Measurements from ENCODE around the gene BCAR1. TPM values are rescaled to one million over a fixed set of nuclear protein-coding genes. Genes with fewer than 3 reads are reported as not detected.
"Not testable (repeated sequence)": the region's sequence is repeated elsewhere in the genome, so short reads cannot be mapped to it uniquely, and the experiment has no call there.

The BCAR1 gene
- total and polyA plus RNA-seq, 3 donors from 2014 or later = 83.8 to 201 (median 139) TPM

GRCh38 chr16:75244225-75244809 lies 7.1 kb downstream of the BCAR1 start:
- Histone ChIP-seq H3K27ac (peak overlapping the region; percentile 85 to 90), H3K9me3 (no peaks in the 10 kb centered on the region), H3K4me1 (peaks cover 84% of the 10 kb centered on the region), H3K4me3 (no peak overlapping the region), H3K27me3 (no peaks in the 10 kb centered on the region), H3K36me3 (ENCODE audit: low read depth, missing control alignments) (no peaks in the 10 kb centered on the region)
- intact Hi-C loops (cut with DNase I; ENCODE audit: low total_unique reads) = no loop called here
- peak; percentile 57 for DNase-seq
- TF ChIP-seq CTCF (IDR thresholded peaks at IDR 0.05) (no peak), POLR2A (IDR thresholded peaks at IDR 0.05) (no peak)
- 56 to 74% methylated on average over 6 to 7 of the region's 7 CpGs for WGBS, 2 donors

- Histone ChIP-seq H3K27ac (peak overlapping the region; percentile 85 to 90), H3K4me3 (no peak overlapping the region), H3K9me3 (no peaks in the 10 kb centered on the region), H3K4me1 (peaks cover 84% of the 10 kb centered on the region), H3K27me3 (no peaks in the 10 kb centered on the region), H3K36me3 (ENCODE audit: low read depth, missing control alignments) (no peaks in the 10 kb centered on the region)
- intact Hi-C loops (cut with DNase I; ENCODE audit: low total_unique reads) = no loop called here
- no peak for TF ChIP-seq POLR2A (IDR thresholded peaks at IDR 0.05)
- no peak for TF ChIP-seq CTCF (IDR thresholded peaks at IDR 0.05)
- DNase-seq = no peak
- 46 to 62% methylated on average over 11 to 20 of the region's 20 CpGs for WGBS, 2 donors
Observed at GRCh38 chr16:75243667-75244224, 7.7 kb downstream of the BCAR1 start.

DNA sequence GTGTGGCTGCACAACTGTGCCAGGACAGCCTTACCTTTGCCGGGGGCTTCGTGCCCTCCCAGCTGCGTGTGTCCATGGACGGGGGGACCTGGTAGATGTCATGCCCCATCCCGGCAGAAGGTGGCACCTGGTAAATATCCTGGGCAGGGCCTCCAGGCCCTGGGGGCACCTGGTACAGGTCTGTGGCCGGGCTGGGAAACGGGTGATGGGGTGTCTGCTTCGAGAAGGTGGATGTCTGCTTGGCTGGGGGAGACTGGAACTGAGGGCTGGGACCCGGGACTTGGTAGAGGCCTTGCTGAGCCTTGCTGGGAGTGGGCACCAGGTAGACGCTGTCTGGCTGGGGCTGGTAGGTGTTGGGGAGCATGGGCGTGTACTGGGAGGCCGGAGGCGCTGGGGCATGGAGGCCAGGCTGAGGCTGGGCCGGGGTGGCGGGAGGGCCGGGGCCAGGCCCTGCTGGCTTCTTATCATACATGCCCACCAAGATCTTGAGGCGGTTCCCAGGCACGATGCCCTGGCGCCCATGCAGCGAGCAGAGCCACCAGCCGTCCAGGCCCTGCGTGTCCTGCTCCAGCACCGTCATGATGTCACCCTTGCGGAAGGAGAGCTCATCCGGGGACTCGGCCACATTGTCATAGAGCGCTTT lies 8.9 kb downstream of the BCAR1 start:
- H3K27ac ChIP-seq = peak overlapping the region; percentile 85 to 90
- WGBS, 2 donors = 81 to 85% methylated on average over 19 to 26 of the region's 27 CpGs
- H3K36me3 ChIP-seq (ENCODE audit: low read depth, missing control alignments); H3K9me3 ChIP-seq; intact Hi-C loops (cut with DNase I; ENCODE audit: low total_unique reads); DNase-seq; H3K27me3 ChIP-seq; H3K4me3 ChIP-seq: not testable (repeated sequence)
- peaks cover 83% of the 10 kb centered on the region for H3K4me1 ChIP-seq

GRCh38 chr16:75241955-75242354 lies 9.5 kb downstream of the BCAR1 start:
- H3K27ac ChIP-seq = peak overlapping the region in 1 of 2 donors; percentile 46
- H3K27me3 ChIP-seq = no peaks in the 10 kb centered on the region
- H3K36me3 ChIP-seq (ENCODE audit: low read depth, missing control alignments) = no peaks in the 10 kb centered on the region
- WGBS, 2 donors = 88 to 90% methylated on average over 4 to 13 of the region's 13 CpGs
- intact Hi-C loops (cut with DNase I; ENCODE audit: low total_unique reads) = no loop called here
- H3K4me3 ChIP-seq = no peak overlapping the region
- no peak for TF ChIP-seq CTCF (IDR thresholded peaks at IDR 0.05)
- no peak for TF ChIP-seq POLR2A (IDR thresholded peaks at IDR 0.05)
- H3K4me1 ChIP-seq = peaks cover 83% of the 10 kb centered on the region
- no peak for DNase-seq
- no peaks in the 10 kb centered on the region for H3K9me3 ChIP-seq

GRCh38 chr16:75241412-75241811 lies 10.0 kb downstream of the BCAR1 start:
- Histone ChIP-seq H3K9me3 (no peaks in the 10 kb centered on the region), H3K4me3 (no peak overlapping the region), H3K4me1 (peaks cover 81% of the 10 kb centered on the region), H3K27me3 (no peaks in the 10 kb centered on the region), H3K36me3 (ENCODE audit: low read depth, missing control alignments) (no peaks in the 10 kb centered on the region), H3K27ac (peak overlapping the region in 1 of 2 donors; percentile 46)
- DNase-seq = no peak
- intact Hi-C loops (cut with DNase I; ENCODE audit: low total_unique reads) = no loop called here
- 75 to 94% methylated on average over 2 to 3 of the region's 8 CpGs for WGBS, 2 donors
- TF ChIP-seq CTCF (IDR thresholded peaks at IDR 0.05) = no peak
- TF ChIP-seq POLR2A (IDR thresholded peaks at IDR 0.05) = no peak

- WGBS, 2 donors = 66 to 70% methylated on average over 3 to 7 of the region's 7 CpGs
- H3K9me3 ChIP-seq; H3K4me3 ChIP-seq; H3K36me3 ChIP-seq (ENCODE audit: low read depth, missing control alignments); H3K27me3 ChIP-seq; intact Hi-C loops (cut with DNase I; ENCODE audit: low total_unique reads): not testable (repeated sequence)
- DNase-seq = peak; percentile 66
- H3K4me1 ChIP-seq = peaks cover 73% of the 10 kb centered on the region
- peak overlapping the region in 1 of 2 donors; percentile 79 for H3K27ac ChIP-seq
Observed at GRCh38 chr16:75240633-75241032, 10.8 kb downstream of the BCAR1 start.
